ENCODE data around the gene SPOCK1. TPM values are rescaled to one million over a fixed set of nuclear protein-coding genes. Genes with fewer than 3 reads are reported as not detected.

Gene SPOCK1
- total and polyA plus RNA-seq, 9 of the 15 experiments (the other 6 are each of a cell fraction or from before 2014, with no cell fraction given) = 0.01 to 0.35 (median 0.04) TPM; not detected in 6

GRCh38 chr5:137034213-137034612 lies 464.9 kb downstream of the SPOCK1 start (continued):
- no peak for TF ChIP-seq BRF2 (IDR thresholded peaks at IDR 0.05; ENCODE audit: borderline replicate concordance, insufficient read depth, insufficient read length)
- TF ChIP-seq, protein P1, sequence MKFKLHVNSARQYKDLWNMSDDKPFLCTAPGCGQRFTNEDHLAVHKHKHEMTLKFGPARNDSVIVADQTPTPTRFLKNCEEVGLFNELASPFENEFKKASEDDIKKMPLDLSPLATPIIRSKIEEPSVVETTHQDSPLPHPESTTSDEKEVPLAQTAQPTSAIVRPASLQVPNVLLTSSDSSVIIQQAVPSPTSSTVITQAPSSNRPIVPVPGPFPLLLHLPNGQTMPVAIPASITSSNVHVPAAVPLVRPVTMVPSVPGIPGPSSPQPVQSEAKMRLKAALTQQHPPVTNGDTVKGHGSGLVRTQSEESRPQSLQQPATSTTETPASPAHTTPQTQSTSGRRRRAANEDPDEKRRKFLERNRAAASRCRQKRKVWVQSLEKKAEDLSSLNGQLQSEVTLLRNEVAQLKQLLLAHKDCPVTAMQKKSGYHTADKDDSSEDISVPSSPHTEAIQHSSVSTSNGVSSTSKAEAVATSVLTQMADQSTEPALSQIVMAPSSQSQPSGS (CRISPR knock-in tag; IDR thresholded peaks at IDR 0.05) = no peak
- no peak for TF ChIP-seq CXXC5 (CRISPR knock-in tag; IDR thresholded peaks at IDR 0.05)
- TF ChIP-seq ZNF589 (CRISPR knock-in tag; IDR thresholded peaks at IDR 0.05; ENCODE audit: low read depth) = no peak
- TF ChIP-seq AFF4 (CRISPR knock-in tag; IDR thresholded peaks at IDR 0.05) = no peak
- TF ChIP-seq NRF1 (conservative IDR thresholded peaks at IDR 0.05 in 1 of 2, IDR thresholded peaks at IDR 0.05 in 1 of 2) = no peak
